Sigmoid colon (tissue), 7 donors: ENCODE data around the gene DDX31. TPM values are rescaled to one million over a fixed set of nuclear protein-coding genes. Genes with fewer than 3 reads are reported as not detected.

ENCODE experiments used
- DNase-seq: peaks from one replicate; pipeline ENCODE4 v3.0.0-alpha.2; 2019
- H3K27ac ChIP-seq, 4 donors: fragments of 200-600 bp; sonication (generic); one replicate each; pipeline ENCODE4 v1.5.1; 2016 to 2019; ENCODE audit warnings: mild to moderate bottlenecking in 1 of 4
- H3K27me3 ChIP-seq, 3 donors: fragments of 200-600 bp; sonication (generic); one replicate each; pipeline ENCODE4 v1.5.1; 2019; ENCODE audit warnings: mild to moderate bottlenecking in 1 of 3
- H3K36me3 ChIP-seq, 4 donors: fragments of 200-600 bp; sonication (generic); one replicate each; pipeline ENCODE4 v1.5.1; 2016 to 2019
- H3K4me1 ChIP-seq, 4 donors: fragments of 200-600 bp; sonication (generic); one replicate each; pipeline ENCODE4 v1.5.1; 2017 to 2019
- H3K4me3 ChIP-seq, 4 donors: fragments of 200-600 bp; sonication (generic); one replicate each; pipeline ENCODE4 v1.5.1; 2017 to 2019; ENCODE audit warnings: mild to moderate bottlenecking in 2 of 4, moderate library complexity in 1 of 4
- H3K9me3 ChIP-seq, 4 donors: fragments of 200-600 bp in 3 of 4; sonication (generic) in 3 of 4; one replicate each; pipeline versions ENCODE4 v1.5.1 to v1.6.1; 2013 to 2019
- EP300 ChIP-seq, 4 donors: sonication (generic); formaldehyde crosslinking; IDR thresholded peaks; one replicate each; pipeline ENCODE4 v1.6.1; 2017; ENCODE audit warnings: antibody characterized with exemption in 4 of 4
- POLR2A ChIP-seq, 2 donors: fragments of 450-650 bp; IDR thresholded peaks; one replicate each; pipeline ENCODE4 v1.6.1; 2016; ENCODE audit warnings: antibody characterized with exemption in 2 of 2, mild to moderate bottlenecking in 2 of 2, moderate library complexity in 2 of 2
- POLR2AphosphoS5 ChIP-seq, 4 donors: sonication (generic); formaldehyde crosslinking; IDR thresholded peaks; one replicate each; pipeline ENCODE4 v1.6.1; 2017; ENCODE audit warnings: antibody characterized with exemption in 4 of 4
- WGBS, 2 donors: extraction: QIAGEN DNeasy Blood & Tissue Kit; methylation state at CpG; one replicate each; pipeline ENCODE4 v1.1.7; 2013; 5-methylcytosine and 5-hydroxymethylcytosine counted together
- intact Hi-C: fragments of 100-400 bp; cut with DNase I; formaldehyde crosslinking; loops from one replicate; pipeline ENCODE4 v1.15.1; 2023
- polyA plus RNA-seq, 3 donors: library from polyadenylated mRNA; stranded (reverse); fragments of 200-250 nt; gene quantifications; one replicate each; pipeline ENCODE4 v1.2.3, GENCODE V29; 2013
- total RNA-seq, 4 donors: library from RNA; depleted of rRNA; stranded (reverse); fragments of >200 nt; gene quantifications; one replicate each; pipeline ENCODE4 v1.1.0, GENCODE V29; 2016
- TF ChIP-seq, protein P1 (sequence below), 4 experiments: fragments of 450-650 bp in 3 of 4; fragments of 200-600 bp in 1 of 4; IDR thresholded peaks; one replicate each; pipeline ENCODE4 v1.5.1; 2016 to 2019; ENCODE audit warnings: antibody characterized with exemption in 4 of 4, mild to moderate bottlenecking in 3 of 4, moderate library complexity in 2 of 4
- donor health status: healthy with polysubstance abuse.
- donor health status: Bipolar disorder and iron deficiency.
- donor health status: healthy.

Gene DDX31
- total and polyA plus RNA-seq, 7 donors, result 2.4 to 8.1 (median 6.6) TPM

- Histone ChIP-seq H3K9me3 (no peaks in the 10 kb centered on the region), H3K27ac (no peak overlapping the region), H3K4me3 (no peak overlapping the region), H3K27me3 (no peaks in the 10 kb centered on the region), H3K4me1 (no peaks in the 10 kb centered on the region), H3K36me3 (peaks cover 0 to 47% (median 26%) of the 10 kb centered on the region in 4 donors)
- 74 to 80% methylated on average over 5 of the region's 5 CpGs for WGBS, 2 donors
- no peak for DNase-seq
- intact Hi-C loops, result no loop called here
- TF ChIP-seq POLR2AphosphoS5 (IDR thresholded peaks at IDR 0.05), result no peak
Observed at GRCh38 chr9:132622159-132622558, 47.6 kb downstream of the DDX31 start.

DNA sequence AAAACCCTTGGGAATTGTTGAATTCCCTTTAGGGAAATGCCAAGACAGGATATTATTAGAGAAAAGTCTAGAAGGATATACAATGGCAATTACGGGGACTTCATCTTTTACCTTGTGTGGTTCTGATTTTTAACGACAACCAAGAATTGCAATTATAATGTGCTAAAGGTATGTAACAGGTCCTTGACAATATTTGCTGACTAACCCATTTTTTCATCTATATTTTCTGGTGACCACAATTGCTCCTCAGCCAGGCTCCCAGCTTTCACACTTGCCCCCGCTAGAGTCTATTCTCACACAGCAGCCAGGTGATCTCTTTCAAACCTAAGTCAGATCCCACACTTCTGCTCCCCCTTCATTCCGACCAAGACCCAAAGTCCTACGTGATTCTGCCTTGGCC lies 53.1 kb downstream of the DDX31 start:
- WGBS, 2 donors, result 95 to 96% methylated on average over 5 of the region's 5 CpGs
- intact Hi-C loops, result no loop called here
- Histone ChIP-seq H3K4me3 (no peak overlapping the region), H3K27me3 (no peaks in the 10 kb centered on the region), H3K27ac (no peak overlapping the region), H3K9me3 (no peaks in the 10 kb centered on the region), H3K36me3 (peaks cover 0 to 75% (median 22%) of the 10 kb centered on the region in 4 donors), H3K4me1 (no peaks in the 10 kb centered on the region)
- no peak for TF ChIP-seq EP300 (IDR thresholded peaks at IDR 0.05)
- no peak for TF ChIP-seq POLR2AphosphoS5 (IDR thresholded peaks at IDR 0.05)
- TF ChIP-seq, protein P1, sequence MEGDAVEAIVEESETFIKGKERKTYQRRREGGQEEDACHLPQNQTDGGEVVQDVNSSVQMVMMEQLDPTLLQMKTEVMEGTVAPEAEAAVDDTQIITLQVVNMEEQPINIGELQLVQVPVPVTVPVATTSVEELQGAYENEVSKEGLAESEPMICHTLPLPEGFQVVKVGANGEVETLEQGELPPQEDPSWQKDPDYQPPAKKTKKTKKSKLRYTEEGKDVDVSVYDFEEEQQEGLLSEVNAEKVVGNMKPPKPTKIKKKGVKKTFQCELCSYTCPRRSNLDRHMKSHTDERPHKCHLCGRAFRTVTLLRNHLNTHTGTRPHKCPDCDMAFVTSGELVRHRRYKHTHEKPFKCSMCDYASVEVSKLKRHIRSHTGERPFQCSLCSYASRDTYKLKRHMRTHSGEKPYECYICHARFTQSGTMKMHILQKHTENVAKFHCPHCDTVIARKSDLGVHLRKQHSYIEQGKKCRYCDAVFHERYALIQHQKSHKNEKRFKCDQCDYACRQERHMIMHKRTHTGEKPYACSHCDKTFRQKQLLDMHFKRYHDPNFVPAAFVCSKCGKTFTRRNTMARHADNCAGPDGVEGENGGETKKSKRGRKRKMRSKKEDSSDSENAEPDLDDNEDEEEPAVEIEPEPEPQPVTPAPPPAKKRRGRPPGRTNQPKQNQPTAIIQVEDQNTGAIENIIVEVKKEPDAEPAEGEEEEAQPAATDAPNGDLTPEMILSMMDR (IDR thresholded peaks at IDR 0.05), result no peak
- TF ChIP-seq POLR2A (IDR thresholded peaks at IDR 0.05), result no peak
- DNase-seq, result no peak

- Histone ChIP-seq H3K36me3 (peaks cover 0 to 85% (median 31%) of the 10 kb centered on the region in 4 donors), H3K4me3 (no peak overlapping the region), H3K27ac (no peak overlapping the region), H3K9me3 (no peaks in the 10 kb centered on the region), H3K4me1 (no peaks in the 10 kb centered on the region), H3K27me3 (no peaks in the 10 kb centered on the region)
- 92 to 94% methylated on average over 2 of the region's 2 CpGs for WGBS, 2 donors
- no peak for TF ChIP-seq POLR2AphosphoS5 (IDR thresholded peaks at IDR 0.05)
- TF ChIP-seq POLR2A (IDR thresholded peaks at IDR 0.05), result no peak
- TF ChIP-seq, protein P1 (IDR thresholded peaks at IDR 0.05), result no peak
- no peak for TF ChIP-seq EP300 (IDR thresholded peaks at IDR 0.05)
- intact Hi-C loops, result no loop called here
- DNase-seq, result no peak
Observed at GRCh38 chr9:132615774-132616173, 54.0 kb downstream of the DDX31 start.

DNA sequence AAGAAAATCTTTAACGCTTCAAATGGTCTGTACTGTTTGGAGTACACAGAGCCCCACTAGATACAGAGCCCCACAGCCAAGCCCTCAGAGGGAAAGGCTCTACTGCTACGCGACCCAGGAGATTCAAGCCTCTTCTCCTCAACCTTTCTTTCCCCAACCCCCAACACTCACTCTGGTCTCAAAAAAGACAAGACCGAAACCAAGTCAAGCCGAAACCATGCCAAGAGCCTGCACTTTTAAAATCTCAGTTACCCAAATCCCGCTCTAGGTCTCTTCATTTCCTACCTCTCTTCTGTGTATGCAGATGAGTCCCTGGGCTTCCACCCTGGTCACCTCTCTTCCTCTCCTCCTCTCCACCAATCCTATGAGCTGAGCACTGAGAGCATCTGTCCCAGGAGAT lies 55.5 kb downstream of the DDX31 start:
- no peaks in the 10 kb centered on the region for H3K9me3 ChIP-seq
- H3K27me3 ChIP-seq, result no peaks in the 10 kb centered on the region
- H3K27ac ChIP-seq, result no peak overlapping the region
- TF ChIP-seq EP300 (IDR thresholded peaks at IDR 0.05) (no peak), POLR2A (IDR thresholded peaks at IDR 0.05) (no peak), POLR2AphosphoS5 (IDR thresholded peaks at IDR 0.05) (no peak)
- TF ChIP-seq, protein P1 (IDR thresholded peaks at IDR 0.05), result no peak
- intact Hi-C loops, result no loop called here
- DNase-seq, result no peak
- peaks cover 0 to 95% (median 36%) of the 10 kb centered on the region in 4 donors for H3K36me3 ChIP-seq
- 76 to 79% methylated on average over 6 of the region's 6 CpGs for WGBS, 2 donors
- H3K4me1 ChIP-seq, result no peaks in the 10 kb centered on the region
- no peak overlapping the region for H3K4me3 ChIP-seq

GRCh38 chr9:132610661-132611060 lies 59.1 kb downstream of the DDX31 start:
- Histone ChIP-seq H3K27ac (no peak overlapping the region), H3K36me3 (peaks cover 0 to 94% (median 27%) of the 10 kb centered on the region in 4 donors), H3K9me3 (no peaks in the 10 kb centered on the region), H3K4me3 (no peak overlapping the region), H3K4me1 (no peaks in the 10 kb centered on the region), H3K27me3 (no peaks in the 10 kb centered on the region)
- TF ChIP-seq EP300 (IDR thresholded peaks at IDR 0.05) (no peak), POLR2A (IDR thresholded peaks at IDR 0.05) (no peak), POLR2AphosphoS5 (IDR thresholded peaks at IDR 0.05) (no peak)
- TF ChIP-seq, protein P1 (IDR thresholded peaks at IDR 0.05), result no peak
- 94% methylated on average over 12 of the region's 12 CpGs for WGBS, 2 donors
- intact Hi-C loops, result no loop called here
- no peak for DNase-seq
